SIG-M5 treated with dmso at 0.1 percent for 504 hours (cell line): ENCODE data around the gene CELSR1.
A peak's percentile ranks its signal among the peaks of the same experiment; 100 is the strongest.

Source experiments
- DNase-seq: peaks from one replicate; lab custom pipeline; 2025; ENCODE audit not compliant: unreplicated experiment; lab: John Stamatoyannopoulos, UW

The CELSR1 gene

DNA sequence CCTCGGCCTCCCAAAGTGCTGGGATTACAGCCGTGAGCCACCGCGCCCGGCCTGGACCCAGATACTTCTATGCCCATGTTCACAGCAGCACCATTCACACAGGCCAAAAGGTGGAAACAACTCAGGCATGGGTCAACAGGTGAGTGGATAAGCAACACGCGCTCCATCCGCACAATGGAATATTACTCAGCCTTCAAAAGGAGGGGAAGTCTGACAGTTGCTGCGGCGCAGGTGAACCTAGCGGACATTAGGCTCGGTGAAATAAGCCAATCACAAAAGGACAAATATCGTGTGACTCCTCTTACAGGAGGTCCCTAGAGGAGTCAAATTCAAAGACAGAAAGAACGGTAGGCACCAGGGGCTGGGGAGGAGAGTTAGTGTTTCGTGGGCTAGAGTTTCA lies 154.9 kb downstream of the CELSR1 start:
- DNase-seq: no peak

GRCh38 chr22:46381731-46382130 lies 155.7 kb downstream of the CELSR1 start:
- no peak for DNase-seq

GRCh38 chr22:46381142-46381541 lies 156.3 kb downstream of the CELSR1 start:
- DNase-seq: no peak

GRCh38 chr22:46380581-46380980 lies 156.8 kb downstream of the CELSR1 start:
- DNase-seq: no peak

GRCh38 chr22:46380069-46380468 lies 157.4 kb downstream of the CELSR1 start:
- DNase-seq: no peak

GRCh38 chr22:46379066-46379930 lies 158.1 kb downstream of the CELSR1 start:
- DNase-seq: no peak

GRCh38 chr22:46378426-46379065 lies 158.9 kb downstream of the CELSR1 start:
- DNase-seq: no peak

DNA sequence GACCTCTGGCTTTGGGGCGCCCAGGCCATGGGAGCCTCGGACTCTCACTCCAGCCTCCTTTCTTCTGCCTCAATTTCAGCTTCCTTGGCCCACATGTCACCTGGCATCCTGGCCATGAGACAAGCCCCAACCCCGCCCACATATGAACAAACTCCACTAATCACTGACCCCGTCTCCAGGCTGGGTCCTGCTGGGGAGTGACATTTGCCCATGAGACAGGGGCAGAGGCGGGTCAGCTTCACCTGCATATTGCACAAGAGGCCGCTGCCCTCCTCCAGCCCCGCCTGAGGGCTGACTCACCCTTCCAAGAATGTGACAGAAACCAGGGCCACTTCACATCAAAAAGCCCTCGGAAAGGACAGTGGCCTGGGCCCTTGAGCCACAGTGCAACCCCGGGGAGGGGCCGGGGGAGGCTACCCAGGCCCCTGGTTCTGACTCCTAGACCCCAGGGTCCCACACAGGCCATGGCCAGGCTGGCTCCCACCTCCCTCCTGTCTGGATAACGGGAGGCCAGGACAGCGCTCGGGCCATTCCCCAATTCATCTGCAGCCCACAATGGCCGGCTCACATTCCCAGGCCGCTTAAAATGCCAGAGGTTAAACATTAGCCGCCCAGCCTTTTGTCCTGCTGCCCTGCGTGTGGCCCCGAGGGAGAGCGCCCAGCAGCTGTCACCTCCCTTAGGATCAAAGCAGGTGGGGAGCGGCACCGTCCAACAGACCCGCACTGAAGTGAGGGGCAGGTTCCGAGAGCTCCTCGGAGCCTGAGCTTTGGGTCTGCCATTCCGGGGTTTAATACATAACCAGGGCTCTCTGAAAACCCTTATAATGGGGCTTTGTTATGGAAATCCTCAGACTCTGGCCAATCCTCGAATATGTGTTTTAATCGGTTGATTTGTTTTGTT lies 159.6 kb downstream of the CELSR1 start:
- DNase-seq: peak; percentile 15

DNA sequence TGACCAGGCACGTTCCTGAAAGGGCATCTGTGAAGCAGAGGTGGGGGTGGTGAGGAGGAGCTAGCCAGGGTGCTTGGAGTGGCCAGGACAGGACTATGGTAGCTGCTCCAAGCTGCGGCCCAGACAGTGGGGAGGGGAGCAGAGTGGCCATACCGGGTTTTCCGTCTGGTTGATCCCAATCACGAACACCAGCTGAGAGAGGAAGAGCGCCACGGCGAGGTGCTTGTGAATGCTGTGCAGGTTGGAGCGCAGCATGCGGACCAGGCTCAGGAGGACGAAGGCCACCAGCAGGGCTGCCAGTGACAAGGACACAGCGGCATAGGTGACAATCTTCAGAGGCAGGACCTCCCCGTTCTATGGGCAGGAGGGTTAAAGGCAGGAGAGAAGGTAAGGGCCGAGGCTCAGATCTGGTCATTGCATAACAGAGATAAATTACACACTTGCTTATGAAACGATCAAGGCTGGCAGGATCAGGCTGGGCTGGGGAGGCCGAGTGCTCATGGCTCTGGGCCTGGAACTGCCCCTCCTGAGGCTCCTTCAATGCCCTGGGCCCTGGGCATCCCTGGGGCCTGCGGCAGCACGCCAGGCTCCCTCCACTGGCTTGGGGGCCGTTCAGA lies 160.4 kb downstream of the CELSR1 start:
- no peak for DNase-seq

DNA sequence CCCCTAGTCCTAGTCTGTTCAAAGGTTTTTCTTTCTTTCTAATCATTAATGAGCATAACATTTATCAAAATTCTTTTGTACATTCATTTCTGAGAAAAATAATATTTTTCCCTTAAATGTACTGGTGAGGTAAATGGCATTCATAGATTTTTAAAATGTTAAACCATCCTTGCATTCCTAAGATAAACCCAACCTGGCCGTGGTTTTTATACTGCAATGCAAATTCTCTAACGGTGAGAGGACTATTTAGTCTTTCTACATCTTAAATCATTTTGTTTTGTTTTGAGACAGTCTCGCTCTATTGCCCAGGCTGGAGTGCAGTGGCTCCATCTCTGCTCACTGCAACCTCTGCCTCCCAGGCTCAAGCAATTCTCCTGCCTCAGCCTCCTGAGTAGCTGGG lies 161.3 kb downstream of the CELSR1 start:
- DNase-seq: no peak

DNA sequence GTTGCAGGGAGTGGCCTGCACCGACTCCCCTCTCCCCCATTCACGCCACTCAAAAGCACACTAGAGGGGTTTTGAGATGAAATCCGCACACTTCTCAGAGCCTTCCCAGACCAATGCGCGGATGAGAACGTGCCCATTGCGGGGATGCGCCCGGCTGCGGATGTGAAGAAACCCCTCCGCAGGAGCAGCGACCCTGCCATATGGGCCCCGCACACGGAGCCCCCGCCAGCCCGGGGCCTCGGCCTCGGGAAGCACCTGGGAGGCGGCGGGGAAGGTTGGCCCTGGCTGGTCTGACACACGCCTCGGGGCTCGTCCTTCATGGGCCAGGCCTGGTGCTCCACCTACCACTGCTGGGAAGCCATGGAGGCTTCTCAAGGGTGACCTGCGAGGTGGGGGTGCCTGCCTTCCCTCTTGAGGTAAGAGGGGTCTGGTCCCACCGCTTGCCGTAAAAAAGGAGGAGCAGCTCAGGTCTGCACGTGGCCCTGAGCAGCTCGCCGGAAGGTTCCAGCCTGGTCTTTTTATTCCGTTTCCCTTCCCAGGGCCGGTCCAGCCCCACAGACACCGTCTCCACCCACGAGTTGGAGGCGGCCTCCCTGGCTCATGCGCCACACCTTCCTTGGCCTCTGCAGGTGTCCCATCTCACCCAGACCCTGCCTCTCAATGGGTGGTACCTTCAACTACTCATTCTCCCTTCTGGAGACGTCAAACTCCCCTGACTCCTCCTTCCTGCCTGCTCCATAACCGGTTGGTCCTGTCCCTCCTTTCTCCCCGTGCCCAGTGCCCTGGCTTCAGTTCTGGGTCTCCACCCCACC lies 162.6 kb downstream of the CELSR1 start:
- peak; percentile 45 for DNase-seq

DNA sequence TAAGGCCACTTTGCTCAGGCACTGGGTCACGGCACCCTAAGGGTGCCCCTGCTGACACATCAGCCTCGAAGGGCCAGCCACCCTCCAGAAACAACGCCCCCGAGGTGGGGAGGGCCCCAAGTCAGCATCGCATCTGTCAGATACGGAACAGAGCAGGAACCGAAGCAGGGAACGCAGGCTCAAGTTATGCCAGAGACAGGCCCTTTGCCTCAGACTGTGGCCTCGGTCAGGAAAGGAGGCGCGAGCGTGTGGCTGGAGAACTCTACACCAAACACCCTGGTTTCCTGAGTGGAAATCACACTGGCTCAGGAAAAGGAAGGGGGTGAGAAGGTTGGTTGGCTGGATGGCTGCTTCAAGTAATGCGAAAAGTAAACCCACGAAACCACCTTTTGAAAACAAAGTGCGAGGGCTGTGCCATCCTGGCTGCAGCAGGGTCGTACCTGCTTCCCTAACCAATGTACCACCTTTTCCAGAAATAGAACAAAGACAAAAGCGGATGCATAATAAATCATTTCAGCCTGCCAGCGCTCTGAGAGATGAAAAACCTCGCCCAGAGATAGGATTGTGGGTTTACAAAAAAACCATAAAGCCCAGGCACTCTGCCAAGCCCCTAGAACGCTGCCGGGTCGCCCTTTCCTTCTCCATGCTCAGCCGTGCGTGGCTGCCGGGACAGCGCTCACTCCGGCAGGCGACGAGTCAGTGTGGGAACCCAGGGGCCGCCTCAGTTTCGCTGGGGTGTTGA lies 163.3 kb downstream of the CELSR1 start:
- DNase-seq: no peak

- no peak for DNase-seq
Measured at GRCh38 chr22:46373159-46373558, 164.3 kb downstream of the CELSR1 start.

- no peak for DNase-seq
Measured at GRCh38 chr22:46372686-46373085, 164.7 kb downstream of the CELSR1 start.

- DNase-seq: no peak
Measured at GRCh38 chr22:46371623-46372226, 165.7 kb downstream of the CELSR1 start.

- no peak for DNase-seq
Measured at GRCh38 chr22:46370584-46371291, 166.7 kb downstream of the CELSR1 start.

GRCh38 chr22:46369716-46370583 lies 167.5 kb downstream of the CELSR1 start:
- DNase-seq: no peak
